Aorta (tissue), 4 donors: ENCODE data around the gene SETSIP. TPM values are rescaled to one million over a fixed set of nuclear protein-coding genes. Genes with fewer than 3 reads are reported as not detected.

Experiments used
- polyA plus RNA-seq, 2 donors: library from polyadenylated mRNA; stranded (reverse); fragments of 200-250 nt; gene quantifications; one replicate each; pipeline ENCODE4 v1.2.3, GENCODE V29; 2013
- total RNA-seq, 2 donors: library from RNA; stranded (reverse); fragmentation: NEBNext Ultra II Directional; extraction: Animal tissue kit (Norgen Biotek cat#: 25700); gene quantifications; one replicate each; pipeline ENCODE4 v1.2.1, GENCODE V29; 2021
- donor health status: healthy with polysubstance abuse.
- donor health status: Bipolar disorder and iron deficiency.
- donor health status: DM: no; HTN: no; CAD: no.
- donor health status: DM: yes; HTN: yes; CAD: no.

Gene SETSIP
- total and polyA plus RNA-seq, 4 donors = 0.50 TPM; not detected in 3

Other genes with a start within 250 kb of the SETSIP start
- gene TGFBR3, start 189.3 kb downstream of the SETSIP start, total RNA-seq = 10 to 100 TPM; 50.6 to 81.5 TPM
- 10 to 100 TPM in 1 of 2 donors, 1 to 10 TPM in 1; 3.6 to 16.2 TPM for gene TGFBR3, start 189.3 kb downstream of the SETSIP start, polyA plus RNA-seq
- not detected for gene BRDT, start 126.0 kb downstream of the SETSIP start, total RNA-seq
- gene BRDT, start 126.0 kb downstream of the SETSIP start, polyA plus RNA-seq = not detected
- under 1 TPM; 0.71 to 0.96 TPM for gene EPHX4, start 45.4 kb downstream of the SETSIP start, total RNA-seq
- gene EPHX4, start 45.4 kb downstream of the SETSIP start, polyA plus RNA-seq = not detected
- gene BTBD8, start 4.9 kb upstream of the SETSIP start, total RNA-seq = 1 to 10 TPM; 4.9 to 8.3 TPM
- 1 to 10 TPM in 1 of 2 donors, under 1 TPM in 1; 0.50 to 2.3 TPM for gene BTBD8, start 4.9 kb upstream of the SETSIP start, polyA plus RNA-seq
- not detected for gene C1orf146, start 142.5 kb upstream of the SETSIP start, total RNA-seq
- gene C1orf146, start 142.5 kb upstream of the SETSIP start, polyA plus RNA-seq = not detected
- gene GLMN, start 223.6 kb upstream of the SETSIP start, total RNA-seq = 1 to 10 TPM; 7.6 to 9.9 TPM
- gene GLMN, start 223.6 kb upstream of the SETSIP start, polyA plus RNA-seq = 1 to 10 TPM; 5.6 to 6.9 TPM
- 10 to 100 TPM; 31.2 to 31.3 TPM for gene RPAP2, start 223.6 kb upstream of the SETSIP start, total RNA-seq
- gene RPAP2, start 223.6 kb upstream of the SETSIP start, polyA plus RNA-seq = 10 to 100 TPM in 1 of 2 donors, 1 to 10 TPM in 1; 4.9 to 10.8 TPM